AG09319 (cell line): ENCODE measurements around the gene ADPRS.

Experiments
- DNase-seq: peaks from one replicate; pipeline ENCODE4 v3.0.0-alpha.2; 2010; ENCODE audit warnings: low read depth; ENCODE audit errors: extremely low read depth
- TF ChIP-seq, protein P1 (sequence below): IDR thresholded peaks from 2 replicates; pipeline ENCODE4 v1.5.1; 2011; ENCODE audit warnings: low read depth, mild to moderate bottlenecking, inconsistent platforms, low read length, moderate library complexity

Gene ADPRS

DNA sequence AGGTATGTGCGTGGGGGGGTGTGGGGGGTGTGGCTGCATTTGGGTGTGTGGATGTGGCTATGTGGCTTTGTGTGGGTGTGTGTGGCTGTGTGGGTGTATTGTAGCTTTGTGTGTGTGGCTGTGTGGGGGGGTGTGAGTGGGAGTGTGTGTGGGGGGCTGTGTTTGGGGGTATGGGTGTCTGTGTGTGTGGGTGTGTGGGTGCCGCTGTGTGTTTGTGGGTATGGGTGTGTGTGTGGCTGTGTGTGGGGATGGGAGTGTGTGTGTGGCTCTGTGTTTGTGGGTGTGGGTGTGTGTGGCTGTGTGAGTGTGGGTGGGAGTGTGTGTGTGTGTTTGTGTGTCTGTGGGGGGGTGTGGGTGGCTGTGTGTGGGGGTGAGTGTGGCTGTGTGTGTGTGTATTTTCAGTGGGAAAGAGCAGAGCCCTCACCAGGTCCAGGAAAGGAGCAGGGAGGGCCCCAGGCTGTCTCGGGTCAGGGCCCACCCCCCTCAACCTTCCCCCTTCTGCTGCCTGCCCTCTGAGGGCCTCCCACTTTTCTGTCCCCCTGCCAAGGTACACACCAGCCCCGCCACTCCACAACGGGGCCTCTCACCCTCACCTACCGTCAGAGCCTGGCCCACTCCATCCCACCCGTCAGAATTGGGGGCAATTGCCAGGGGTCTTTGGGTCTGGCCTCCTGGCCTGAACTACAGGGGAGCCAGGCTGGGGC lies 38.3 kb downstream of the ADPRS start:
- TF ChIP-seq, protein P1, sequence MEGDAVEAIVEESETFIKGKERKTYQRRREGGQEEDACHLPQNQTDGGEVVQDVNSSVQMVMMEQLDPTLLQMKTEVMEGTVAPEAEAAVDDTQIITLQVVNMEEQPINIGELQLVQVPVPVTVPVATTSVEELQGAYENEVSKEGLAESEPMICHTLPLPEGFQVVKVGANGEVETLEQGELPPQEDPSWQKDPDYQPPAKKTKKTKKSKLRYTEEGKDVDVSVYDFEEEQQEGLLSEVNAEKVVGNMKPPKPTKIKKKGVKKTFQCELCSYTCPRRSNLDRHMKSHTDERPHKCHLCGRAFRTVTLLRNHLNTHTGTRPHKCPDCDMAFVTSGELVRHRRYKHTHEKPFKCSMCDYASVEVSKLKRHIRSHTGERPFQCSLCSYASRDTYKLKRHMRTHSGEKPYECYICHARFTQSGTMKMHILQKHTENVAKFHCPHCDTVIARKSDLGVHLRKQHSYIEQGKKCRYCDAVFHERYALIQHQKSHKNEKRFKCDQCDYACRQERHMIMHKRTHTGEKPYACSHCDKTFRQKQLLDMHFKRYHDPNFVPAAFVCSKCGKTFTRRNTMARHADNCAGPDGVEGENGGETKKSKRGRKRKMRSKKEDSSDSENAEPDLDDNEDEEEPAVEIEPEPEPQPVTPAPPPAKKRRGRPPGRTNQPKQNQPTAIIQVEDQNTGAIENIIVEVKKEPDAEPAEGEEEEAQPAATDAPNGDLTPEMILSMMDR, result no peak
- DNase-seq, result no peak

DNA sequence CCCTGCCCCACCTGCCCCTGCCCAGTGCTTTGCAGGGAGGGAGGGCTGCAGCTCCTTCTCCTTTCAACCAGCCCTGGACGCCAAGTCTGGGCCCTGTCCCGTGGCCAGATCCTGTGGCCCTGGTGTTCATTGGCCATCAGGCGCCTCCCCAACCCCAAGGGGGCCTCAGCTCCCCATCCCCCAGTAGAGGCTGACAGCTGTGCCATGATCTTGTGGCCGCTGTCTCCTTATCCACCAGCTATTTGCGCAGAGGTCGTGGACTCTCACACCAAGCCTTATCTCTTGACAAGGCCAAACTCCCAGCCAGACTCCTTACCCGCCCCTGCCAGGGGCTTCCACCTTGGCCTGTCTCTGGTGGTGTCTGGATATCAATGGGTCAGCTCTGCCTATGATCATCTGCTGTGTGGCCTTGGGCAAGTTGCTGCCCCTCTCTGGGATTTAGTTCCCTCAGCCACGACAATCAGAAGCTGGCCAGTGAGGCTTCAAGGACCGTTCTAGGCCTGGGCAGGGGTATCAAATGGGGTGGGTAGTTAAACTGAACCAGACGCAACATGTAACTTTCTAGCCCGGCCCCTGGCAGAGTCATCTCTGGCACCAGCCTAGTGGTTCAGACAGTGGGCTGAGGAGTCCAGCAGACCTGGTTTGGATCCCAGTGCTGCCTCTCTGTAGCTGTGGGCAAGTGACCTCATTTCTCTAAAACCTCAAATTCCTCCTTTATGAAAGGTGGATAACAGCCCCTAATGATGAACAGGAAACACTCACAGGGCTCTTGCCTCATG lies 39.6 kb downstream of the ADPRS start:
- no peak for DNase-seq
- TF ChIP-seq, protein P1, result no peak

DNA sequence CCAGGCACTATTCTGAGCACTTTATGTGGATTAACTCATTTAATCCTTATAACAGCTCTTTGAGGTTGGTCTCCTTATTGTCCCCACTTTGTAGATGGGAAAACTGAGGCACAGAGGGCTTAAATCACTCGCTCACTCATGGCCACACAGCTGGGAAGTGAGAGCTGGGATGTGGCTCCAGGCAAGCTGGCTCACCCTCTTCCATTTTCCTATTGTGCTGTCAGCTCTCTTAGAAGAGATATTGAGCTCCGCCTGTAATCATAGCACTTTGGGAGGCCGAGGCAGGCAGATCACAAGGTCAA lies 40.2 kb downstream of the ADPRS start:
- DNase-seq, result no peak
- TF ChIP-seq, protein P1, result no peak

DNA sequence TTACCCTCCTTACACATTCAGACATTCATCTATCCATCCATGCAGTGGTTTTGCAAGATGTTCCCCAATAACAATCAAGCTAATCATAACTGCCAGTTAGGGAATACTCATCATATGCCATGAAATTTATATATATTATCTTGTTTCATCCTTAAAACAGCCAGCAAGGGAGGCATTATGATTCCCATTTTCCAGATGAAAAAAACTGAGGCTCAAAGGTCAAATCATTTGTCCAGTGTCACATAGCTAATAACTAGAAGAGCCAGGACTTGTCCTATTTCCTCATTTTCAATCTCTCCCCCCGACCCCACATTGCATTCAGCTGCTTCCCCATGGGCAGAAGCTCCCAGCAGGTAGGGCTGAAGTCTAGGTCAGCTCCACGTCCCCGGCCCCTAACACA lies 43.3 kb downstream of the ADPRS start:
- no peak for DNase-seq

DNA sequence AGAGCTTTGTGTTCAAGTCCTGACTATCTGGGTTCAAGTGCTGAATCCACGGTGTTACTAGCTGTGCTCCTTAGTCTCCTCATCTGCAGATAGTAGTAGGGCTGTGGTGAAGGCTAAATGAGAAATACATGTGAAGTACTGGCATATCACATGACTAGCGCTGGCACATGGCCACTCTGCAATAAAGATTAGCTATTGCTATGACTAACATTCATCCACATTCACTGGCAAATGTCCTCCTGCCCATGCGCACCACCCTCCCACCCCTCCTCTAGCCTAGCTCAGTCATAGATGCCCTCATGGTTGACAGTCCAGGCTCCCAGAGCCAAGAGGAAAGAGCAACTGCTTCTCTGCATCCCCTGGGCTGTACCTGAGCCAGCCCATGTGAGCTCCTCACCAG lies 44.8 kb downstream of the ADPRS start:
- peak; percentile 91 for DNase-seq
- TF ChIP-seq, protein P1, result no peak

More for the DNA sequence above, 43.3 kb downstream of the ADPRS start:
- TF ChIP-seq, protein P1, result no peak

DNA sequence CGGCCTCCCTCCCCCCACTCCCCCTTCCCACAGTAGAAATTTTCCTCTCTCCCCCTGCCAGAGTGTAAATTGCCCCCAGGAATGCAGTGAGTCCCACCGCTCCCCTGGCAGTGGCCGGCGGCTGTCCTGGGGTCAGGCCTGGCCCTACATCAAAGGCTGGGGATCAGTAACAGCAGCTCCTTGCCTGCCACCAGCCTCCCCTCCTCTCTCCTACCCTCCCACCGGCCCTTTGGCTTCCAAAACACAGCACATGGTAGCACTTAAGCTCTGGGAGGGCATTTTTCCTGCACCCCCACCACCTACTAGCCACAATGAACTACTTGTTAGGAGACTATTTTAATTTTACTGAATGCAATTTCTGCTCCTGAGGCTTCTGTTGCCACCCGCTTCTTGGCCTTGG lies 45.3 kb downstream of the ADPRS start:
- DNase-seq, result no peak
- TF ChIP-seq, protein P1, result no peak

DNA sequence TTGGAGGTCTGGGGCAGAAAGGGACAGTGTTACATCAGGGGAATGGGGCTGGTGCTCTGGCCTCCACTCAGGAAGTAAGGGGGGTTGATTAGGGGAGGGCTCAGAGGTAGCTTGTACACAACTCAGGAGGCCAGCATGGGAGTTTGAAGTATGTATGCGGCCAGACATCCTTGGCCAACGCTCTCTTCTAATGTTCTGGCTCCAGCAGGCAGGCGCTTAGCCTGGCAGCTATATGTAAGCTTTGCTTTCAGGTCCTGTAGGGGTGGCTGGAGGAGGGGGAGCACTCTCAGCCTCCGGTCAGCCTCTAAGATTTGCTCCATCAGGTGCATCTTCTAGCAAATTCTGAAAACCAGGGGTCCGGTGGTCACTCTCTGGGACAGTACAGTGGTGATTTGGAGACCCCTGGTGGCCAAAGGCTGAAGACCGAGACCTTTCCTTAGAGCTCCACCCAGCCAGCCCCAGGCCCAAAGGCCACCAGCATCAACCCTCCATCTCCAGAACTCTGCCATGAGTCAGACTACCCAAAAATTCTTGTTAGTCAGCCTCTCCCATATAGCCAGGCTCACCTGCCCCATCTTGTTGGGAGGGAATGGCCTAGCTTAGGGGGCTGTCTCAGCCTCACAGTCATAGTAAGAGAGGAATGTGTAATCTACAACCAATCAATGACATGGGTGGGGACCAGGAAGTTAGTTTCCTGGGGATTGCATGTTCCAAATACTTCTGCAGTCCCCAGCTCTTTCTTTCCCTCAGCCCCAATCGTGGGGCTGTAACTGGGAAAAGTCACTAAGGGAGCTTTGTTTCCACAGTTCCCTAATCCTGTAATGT lies 46.0 kb downstream of the ADPRS start:
- no peak for DNase-seq
- TF ChIP-seq, protein P1, result peak; percentile 72
